GM12872 (cell line): Measurements from ENCODE around the gene VIL1.

Source experiments
- TF ChIP-seq, protein P1 (sequence below): IDR thresholded peaks from 3 replicates; pipeline ENCODE4 v1.5.1; 2011; ENCODE audit warnings: low read depth, mild to moderate bottlenecking, low read length, moderate library complexity; ENCODE audit not compliant: insufficient read depth

Gene VIL1

DNA sequence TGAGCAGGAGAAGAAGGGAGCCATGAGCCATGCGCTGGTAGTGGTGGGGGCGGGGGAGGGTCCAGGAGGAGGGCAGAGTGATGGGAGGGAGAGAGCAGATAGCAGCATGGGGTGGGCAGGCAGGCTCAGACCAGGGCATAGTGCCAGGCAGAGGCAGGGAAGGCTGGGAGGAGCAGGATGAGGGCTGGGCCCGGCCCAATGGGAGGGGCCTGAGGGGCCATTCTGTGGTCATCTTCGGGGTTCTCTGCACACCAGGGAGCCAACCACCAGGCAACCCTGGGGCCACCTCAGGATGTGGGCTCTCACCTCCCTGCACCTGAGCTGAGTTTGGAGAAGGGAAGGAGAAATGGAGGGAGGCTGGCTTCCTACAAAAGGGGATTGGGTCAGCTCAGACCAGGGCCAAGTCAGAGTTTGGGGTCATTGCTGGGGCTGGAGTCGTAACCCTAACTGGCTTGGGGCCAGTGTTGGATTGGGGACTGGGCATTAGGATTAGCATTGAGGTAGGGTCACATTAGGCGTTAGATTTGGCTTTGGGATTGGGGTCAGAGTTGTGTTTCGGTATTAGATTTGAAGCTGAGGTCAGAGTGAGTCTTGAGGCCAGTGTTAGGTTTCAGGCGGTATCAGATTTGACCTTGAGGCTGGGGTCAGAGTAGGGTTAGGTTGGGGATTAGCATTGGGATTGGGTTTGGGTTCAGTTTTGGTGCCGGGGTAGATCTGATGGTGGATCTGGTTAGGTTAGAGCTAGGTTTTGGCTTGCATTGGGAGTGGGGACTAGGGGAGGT is 11.2 kb downstream of the VIL1 start:
- TF ChIP-seq, protein P1, sequence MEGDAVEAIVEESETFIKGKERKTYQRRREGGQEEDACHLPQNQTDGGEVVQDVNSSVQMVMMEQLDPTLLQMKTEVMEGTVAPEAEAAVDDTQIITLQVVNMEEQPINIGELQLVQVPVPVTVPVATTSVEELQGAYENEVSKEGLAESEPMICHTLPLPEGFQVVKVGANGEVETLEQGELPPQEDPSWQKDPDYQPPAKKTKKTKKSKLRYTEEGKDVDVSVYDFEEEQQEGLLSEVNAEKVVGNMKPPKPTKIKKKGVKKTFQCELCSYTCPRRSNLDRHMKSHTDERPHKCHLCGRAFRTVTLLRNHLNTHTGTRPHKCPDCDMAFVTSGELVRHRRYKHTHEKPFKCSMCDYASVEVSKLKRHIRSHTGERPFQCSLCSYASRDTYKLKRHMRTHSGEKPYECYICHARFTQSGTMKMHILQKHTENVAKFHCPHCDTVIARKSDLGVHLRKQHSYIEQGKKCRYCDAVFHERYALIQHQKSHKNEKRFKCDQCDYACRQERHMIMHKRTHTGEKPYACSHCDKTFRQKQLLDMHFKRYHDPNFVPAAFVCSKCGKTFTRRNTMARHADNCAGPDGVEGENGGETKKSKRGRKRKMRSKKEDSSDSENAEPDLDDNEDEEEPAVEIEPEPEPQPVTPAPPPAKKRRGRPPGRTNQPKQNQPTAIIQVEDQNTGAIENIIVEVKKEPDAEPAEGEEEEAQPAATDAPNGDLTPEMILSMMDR = no peak

DNA sequence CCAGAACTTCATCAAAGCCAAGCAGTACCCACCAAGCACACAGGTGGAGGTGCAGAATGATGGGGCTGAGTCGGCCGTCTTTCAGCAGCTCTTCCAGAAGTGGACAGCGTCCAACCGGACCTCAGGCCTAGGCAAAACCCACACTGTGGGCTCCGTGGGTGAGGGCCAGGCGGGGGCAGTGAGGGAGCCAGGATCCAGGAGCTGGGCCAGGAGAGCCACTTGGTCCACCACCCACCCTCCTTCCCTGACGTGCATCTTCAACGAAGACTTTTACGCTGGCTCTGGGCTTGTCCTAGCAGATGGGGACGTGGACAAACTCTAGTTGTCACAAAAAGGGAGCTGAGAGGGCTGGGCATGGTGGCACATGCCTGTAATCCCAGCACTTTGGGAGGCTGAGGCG is 11.8 kb downstream of the VIL1 start:
- TF ChIP-seq, protein P1 = no peak

DNA sequence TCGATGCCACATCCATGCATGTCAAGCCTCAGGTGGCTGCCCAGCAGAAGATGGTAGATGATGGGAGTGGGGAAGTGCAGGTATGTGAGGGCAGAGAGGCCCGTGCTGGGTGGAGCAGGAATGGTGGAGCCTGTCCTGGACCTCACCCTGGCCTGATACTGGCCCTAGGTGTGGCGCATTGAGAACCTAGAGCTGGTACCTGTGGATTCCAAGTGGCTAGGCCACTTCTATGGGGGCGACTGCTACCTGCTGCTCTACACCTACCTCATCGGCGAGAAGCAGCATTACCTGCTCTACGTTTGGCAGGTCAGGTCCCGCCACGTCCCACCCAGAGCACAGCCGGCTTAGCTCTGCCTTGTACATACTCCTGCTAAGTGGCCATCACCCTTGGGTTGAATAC is 13.0 kb downstream of the VIL1 start:
- TF ChIP-seq, protein P1 = no peak

DNA sequence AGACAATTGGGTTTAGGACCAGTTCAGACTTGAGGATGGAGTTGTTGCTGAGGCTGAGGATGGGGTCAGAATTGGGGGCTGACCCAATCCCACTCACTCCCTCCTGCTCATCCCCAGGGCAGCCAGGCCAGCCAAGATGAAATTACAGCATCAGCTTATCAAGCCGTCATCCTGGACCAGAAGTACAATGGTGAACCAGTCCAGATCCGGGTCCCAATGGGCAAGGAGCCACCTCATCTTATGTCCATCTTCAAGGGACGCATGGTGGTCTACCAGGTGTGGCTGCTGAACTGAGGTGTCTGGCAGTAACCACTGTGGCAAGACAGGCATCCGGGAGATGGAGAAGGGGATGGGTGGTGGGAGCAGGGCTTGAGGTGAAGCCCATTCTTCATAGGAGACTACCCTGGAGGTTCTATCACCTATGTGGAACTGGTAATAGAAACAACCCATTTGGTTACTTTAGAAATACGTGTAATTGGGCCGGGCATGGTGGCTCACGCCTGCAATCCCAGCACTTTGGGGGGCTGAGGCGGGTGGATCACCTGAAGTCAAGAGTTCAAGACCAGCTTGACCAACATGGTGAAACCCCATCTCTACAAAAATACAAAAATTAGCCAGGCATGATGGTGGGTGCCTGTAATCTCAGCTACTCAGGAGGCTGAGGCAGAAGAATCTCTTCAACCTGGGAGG is 13.9 kb downstream of the VIL1 start:
- TF ChIP-seq, protein P1 = no peak

DNA sequence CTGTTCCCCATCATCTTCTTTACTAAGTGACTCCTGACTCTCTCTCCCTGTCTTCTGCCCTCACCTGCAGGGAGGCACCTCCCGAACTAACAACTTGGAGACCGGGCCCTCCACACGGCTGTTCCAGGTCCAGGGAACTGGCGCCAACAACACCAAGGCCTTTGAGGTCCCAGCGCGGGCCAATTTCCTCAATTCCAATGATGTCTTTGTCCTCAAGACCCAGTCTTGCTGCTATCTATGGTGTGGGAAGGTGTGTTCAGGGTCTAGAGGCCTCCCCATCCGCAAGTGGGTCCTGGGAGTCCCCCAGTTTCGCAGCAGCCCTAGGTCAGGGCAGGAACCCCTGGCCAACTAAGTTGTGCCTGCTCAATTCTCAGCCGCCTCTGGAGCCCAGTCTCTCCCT is 15.5 kb downstream of the VIL1 start:
- TF ChIP-seq, protein P1 = no peak

DNA sequence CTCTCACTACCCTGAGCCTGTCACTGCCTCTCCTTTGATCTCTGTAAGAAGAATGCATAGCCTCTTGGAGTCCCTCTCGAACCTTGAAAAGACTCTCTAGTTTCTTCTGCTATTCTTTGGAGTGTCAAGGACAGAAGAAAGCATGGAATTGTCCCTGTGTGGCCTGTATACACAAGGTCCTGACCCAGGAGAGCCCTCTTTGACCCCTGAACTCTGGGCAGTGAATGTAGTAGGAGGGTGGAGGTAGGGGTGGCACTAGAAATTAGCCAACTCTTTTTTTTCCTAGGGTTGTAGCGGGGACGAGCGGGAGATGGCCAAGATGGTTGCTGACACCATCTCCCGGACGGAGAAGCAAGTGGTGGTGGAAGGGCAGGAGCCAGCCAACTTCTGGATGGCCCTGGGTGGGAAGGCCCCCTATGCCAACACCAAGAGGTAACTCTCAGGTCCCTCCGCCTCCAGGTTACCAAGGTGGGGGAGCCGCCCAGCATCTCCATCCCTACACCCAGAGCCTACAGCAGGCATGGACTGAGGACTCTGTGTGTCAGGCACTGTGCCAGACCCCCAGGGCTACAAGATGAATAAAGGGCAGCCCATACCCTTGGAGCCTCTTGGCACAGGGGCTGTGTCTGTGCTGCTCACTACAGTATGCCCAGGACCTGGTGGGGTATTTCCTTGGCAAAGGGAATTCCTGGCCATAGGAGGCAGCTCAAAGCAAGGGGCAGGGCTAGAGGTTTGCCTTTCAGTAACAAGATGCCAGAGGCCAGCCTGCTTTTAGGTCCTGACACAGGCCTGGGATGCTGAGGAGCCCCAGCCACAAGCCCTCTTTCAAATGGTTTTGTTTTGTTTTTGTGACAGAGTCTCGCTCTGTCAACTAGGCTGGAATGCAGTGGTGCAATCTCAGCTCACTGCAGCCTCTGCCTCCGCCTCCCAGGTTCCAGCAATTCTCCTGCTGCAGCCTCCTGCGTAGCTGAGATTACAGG is 16.4 kb downstream of the VIL1 start:
- TF ChIP-seq, protein P1 = no peak

DNA sequence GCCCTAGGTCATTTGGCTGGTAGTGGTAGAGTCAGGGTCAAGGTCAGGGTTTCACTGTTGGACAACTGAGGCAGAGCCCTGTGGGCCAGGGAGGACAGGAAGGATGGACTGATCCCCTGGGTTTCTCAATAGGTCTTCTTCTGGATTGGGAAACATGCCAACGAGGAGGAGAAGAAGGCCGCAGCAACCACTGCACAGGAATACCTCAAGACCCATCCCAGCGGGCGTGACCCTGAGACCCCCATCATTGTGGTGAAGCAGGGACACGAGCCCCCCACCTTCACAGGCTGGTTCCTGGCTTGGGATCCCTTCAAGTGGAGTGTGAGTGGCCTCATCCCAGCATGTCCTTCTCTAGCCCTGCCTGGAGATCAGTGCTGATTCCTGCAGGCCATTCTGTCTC is 18.1 kb downstream of the VIL1 start:
- TF ChIP-seq, protein P1 = no peak
